GM19395 (cell line): ENCODE measurements around the gene KCNMA1.

Experiments used
- ATAC-seq: cut with Tn5 transposase; IDR thresholded peaks from one replicate; pipeline ENCODE4 v1.9.1; 2021; ENCODE audit warnings: mild to moderate bottlenecking, moderate library complexity; ENCODE audit not compliant: unreplicated experiment

The KCNMA1 gene

GRCh38 chr10:77016855-77017254 is 620.8 kb downstream of the KCNMA1 start:
- ATAC-seq: no peak

- no peak for ATAC-seq
Measured at GRCh38 chr10:77016278-77016815, 621.3 kb downstream of the KCNMA1 start.

GRCh38 chr10:77015360-77015759 is 622.2 kb downstream of the KCNMA1 start:
- no peak for ATAC-seq

- ATAC-seq: no peak
Measured at GRCh38 chr10:77012812-77013500, 624.7 kb downstream of the KCNMA1 start.

DNA sequence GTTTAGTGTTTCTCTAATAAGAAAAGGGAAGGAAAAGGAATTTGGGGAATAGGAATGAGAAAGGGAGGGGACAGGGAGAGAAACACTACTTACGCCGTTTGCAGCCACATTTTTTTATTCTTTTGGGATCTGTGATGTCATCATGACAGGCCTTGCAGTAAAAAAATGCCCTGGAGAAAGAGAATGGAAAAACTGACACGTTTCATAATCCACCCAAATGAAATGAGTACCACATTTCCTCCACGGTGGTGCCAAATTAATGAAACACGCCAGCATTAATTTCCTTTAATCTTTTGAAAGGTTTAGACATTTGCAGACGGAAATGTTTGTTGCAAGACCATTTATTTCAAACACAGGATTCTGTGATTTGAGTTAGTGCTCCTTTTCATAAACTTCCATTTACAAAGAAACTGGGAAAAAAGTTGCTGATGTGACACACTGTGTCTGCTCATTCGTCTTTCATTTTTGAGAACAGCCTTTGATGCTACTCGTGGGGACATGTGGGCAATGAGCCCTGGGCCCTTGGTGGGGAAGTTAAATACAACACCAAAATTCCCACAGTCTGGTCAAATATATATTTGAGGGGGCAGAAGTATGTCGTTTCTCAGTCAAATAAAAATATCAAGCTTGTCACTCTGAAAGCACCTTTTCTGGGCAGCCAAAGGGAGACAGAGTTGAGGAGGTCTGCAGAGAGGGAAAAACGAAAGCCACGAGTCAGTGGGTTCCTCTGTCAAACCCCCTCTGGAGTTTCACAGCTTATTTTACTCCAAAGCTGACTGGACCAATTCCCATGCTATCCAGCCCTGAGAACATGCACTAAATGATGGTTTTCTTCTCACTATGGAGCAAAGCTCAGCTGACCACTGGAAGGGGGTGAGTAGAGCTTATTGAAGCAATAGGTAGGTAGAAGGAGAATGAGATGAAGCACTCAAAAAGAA is 625.5 kb downstream of the KCNMA1 start:
- no peak for ATAC-seq

DNA sequence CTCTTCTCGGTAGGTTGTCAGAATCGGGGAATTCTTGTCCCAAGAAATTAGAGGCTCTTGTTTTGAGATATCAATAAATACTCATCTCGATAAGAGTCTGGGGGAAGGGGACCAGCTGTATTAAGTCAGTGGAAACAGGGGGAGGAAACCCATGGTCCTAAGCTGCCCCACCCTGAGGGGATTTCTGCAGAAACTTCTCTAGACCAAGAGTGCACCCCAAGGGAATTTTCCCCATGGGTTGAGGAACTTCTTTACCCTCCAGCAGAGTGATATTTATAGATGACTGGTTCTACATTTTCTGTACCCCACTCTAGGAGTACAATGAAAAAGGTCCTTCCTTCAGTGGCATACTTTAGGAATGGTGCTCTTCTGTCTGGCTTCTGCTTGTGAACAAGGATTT is 627.2 kb downstream of the KCNMA1 start:
- no peak for ATAC-seq

DNA sequence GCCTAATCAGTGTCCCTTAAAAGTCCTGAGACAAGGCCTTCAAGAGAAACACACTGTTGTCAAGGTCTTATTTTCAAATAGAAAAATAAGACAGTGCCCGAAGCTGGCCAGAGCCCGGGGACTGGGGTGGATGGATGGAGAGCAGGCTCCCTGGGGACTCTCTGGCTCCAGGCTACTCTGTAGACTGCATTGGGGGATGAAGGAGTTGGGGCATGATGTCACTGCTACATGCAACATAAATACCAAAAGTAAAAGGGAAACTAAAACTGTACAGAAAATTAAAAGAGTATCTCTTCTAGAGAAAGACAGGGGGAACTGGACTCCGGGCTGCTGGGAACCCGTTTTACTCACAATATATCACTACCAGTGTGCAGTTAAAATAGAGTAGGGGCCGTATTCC is 629.8 kb downstream of the KCNMA1 start:
- ATAC-seq: peak; percentile 76

GRCh38 chr10:77006836-77007511 is 630.6 kb downstream of the KCNMA1 start:
- no peak for ATAC-seq

DNA sequence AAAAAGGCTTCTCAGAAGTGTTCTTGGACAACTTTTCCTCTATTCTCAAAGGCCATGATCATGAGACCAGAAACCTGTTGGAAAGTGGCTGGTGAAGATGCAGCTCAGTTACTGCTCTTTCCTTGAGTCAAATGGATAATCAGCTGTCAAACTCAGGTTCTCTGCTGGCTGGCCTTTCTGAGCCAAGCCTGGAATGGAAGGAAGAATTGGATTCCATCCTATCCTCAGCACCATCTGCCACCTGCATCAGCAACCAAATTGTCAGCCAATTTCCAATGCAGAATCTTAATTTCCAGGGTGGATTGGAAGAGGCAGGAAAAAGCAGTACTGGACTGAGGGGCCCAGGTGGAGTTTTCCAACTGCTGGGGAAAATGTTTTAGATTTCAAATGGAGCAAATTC is 631.7 kb downstream of the KCNMA1 start:
- ATAC-seq: no peak

DNA sequence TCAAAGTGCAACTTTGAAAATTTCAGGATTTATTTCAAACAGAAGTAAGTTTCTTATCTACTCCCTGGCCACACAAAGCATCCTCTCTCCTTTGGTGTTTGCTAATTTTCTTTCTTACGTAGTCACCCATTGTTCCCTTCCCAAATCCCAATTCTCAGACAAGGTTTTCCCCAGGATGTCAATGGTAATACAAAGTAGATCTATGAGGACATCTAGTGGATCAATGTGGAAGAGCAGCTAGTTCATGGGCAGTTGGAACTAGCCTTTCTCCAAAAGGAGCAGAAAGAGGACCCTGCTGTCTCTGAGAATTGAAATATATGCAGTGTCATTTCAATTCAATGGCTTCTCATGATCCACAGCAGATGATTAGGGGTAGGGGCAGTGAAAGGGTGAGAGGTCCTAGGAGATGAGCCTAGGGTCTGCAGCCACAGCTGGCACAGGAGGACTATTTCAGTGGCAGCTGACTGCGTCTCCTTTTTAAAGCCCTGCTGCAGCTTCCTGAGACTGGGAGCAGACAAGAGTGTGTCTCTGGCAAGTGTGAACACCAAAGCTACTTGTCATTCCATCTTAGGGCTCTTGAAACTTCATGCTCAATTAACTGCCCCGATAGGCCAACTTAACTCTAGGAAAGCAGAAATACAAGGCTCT is 632.6 kb downstream of the KCNMA1 start:
- ATAC-seq: no peak

DNA sequence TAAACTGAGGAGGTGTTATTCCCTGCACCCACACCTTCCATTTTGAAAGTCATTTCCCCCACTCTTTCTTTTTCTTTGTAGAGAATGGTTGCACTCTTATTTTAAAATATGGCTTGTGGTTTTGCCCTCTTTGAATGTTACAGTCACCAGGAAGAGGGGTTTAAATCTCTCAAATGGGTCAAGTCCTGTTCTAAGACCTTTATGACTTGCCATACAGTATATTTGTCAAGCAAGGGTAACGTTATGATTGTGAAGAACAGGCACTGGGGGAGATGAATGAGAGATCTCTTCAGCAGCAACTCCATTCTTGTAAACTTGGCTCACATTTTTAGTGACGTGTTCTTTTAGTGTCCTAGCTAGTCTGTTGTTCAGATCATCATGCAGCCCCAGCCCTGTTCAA is 634.7 kb downstream of the KCNMA1 start:
- no peak for ATAC-seq

DNA sequence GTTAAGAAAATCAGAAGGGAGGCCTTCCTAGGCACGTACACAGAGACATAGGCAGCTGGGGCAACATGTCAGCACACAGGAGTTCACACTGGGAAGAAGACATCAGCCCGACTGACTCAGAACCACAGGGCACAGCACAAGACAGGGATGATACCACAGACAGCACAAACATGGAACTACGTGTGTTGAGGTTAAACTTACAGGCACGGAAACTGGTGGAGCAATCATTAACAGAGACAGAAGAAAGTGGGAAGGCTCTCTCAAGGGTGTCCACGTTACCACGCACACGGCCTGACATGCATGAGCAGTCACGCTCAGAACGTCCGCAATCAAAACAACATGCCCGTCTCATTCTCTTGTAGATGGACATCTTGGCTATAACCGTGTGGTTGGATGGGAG is 636.4 kb downstream of the KCNMA1 start:
- no peak for ATAC-seq

DNA sequence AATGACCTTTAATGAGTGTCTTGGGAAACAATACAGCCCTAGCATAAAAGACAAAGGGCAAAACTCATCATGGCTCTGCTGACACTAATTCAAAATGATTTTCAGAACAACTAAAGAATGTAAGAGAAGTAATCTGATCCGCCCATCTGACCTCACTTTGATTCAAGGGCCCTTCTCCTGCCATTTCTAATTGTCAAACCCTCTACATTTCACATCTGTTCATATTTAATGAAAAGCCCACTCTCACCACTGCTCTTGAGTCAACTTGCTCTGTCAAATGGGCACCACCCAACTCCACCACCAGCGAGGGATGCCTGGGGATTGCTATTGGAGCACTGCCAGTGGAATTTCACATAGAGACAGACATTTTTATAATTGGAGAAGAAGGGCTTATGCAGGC is 639.2 kb downstream of the KCNMA1 start:
- ATAC-seq: no peak

DNA sequence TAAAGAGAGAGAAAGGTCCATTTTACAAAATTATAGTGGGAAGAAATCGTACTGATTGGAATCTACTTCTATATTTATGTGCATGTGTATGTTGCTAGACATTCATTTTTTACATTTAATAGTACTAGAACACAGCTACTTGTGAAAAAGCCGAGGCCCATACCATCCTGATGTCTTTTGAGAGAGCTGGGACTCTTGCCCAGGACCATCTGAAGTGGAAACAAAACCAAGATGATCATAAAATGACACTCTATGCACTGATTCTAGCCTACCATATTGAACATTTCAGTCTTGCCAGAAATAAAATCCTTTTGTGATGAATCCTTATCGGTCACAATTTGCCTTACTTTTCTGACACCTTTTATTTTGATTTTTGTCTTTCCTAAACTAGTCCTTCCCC is 640.0 kb downstream of the KCNMA1 start:
- ATAC-seq: no peak

DNA sequence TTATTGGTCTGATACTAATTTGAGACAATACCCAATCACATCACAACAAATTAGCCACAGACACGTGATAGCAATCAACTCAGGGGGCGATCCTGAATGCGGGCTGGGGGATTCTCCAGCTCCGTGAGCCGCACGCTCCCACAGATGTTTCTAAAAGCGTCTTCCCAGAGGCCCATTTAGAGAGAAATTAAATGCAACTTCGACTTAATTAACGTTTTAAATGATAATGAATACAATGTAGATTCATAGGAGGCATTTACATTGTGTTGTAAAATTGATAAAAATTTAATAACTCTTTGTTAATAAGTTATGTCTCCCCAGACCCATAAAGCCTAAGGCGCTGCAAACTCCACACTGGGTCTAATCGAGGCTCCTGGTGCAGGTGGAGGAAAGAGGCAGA is 642.6 kb downstream of the KCNMA1 start:
- no peak for ATAC-seq

DNA sequence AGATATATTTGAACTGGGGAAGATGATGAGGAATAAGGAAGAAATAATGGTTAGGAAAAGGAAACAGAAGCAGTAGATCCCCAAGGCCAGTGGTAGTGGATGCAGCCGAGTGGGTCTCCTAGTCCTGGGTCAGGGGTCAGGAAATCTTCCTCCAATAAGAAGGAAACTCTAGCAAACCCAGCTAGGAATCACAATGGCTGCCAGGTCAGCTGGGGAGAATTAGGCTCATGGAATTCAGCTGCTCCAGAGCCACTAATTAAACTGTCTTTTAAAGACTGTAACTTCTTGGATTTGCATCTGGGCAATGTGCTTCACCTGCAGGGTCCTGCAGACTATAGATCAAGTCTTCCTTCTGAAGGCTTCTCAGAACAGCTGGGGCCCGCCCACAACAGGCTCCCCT is 644.4 kb downstream of the KCNMA1 start:
- no peak for ATAC-seq

- ATAC-seq: no peak
Measured at GRCh38 chr10:76992467-76992866, 645.1 kb downstream of the KCNMA1 start.

DNA sequence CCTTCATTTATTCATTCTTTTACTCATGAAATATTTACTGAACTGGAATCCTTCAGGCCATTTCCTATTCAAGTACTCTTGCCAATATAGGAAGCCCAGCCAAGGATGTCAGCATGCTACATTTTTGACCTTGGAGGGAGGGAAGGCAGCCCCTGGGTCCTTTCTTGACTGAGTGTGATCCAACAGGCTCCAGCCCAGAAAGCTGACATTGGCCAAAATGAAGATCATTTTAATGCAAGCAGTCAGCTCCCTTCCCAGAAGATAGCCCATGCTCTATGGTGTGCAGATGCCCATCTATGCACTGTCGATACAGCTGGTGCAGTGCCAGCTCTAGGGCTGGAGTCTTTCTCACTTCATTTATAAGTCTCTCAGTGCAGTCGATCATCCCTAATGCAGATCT is 646.0 kb downstream of the KCNMA1 start:
- ATAC-seq: no peak

- no peak for ATAC-seq
Measured at GRCh38 chr10:76990561-76990960, 647.0 kb downstream of the KCNMA1 start.

- peak; percentile 95 for ATAC-seq
Measured at GRCh38 chr10:76984559-76985443, 652.8 kb downstream of the KCNMA1 start.
